NCI-H2171 (cell line): ENCODE data around the gene METTL9.
"Not testable (repeated sequence)": the region's sequence is repeated elsewhere in the genome, so short reads cannot be mapped to it uniquely, and the experiment has no call there.

ENCODE experiments used
- DNase-seq: peaks from one replicate; lab custom pipeline; 2025; lab: John Stamatoyannopoulos, UW

METTL9 gene

DNA sequence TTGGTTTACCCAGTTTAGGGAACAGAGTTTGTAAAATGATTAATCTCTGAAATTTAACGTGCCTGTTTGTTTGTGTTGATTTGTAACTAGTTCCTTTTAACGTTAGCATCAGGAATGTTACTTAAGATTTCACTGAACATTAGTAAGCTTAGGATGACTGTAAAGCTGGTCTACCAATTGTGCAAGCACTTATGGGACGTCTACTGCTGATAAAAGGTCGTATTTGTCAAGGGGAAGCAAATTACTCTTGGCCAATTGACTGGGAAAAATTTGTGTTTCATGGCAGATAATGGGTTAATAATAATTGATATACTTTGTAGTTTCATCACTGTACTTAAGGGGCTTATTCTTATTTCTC, 11.8 kb downstream of the METTL9 start:
- no peak for DNase-seq

DNA sequence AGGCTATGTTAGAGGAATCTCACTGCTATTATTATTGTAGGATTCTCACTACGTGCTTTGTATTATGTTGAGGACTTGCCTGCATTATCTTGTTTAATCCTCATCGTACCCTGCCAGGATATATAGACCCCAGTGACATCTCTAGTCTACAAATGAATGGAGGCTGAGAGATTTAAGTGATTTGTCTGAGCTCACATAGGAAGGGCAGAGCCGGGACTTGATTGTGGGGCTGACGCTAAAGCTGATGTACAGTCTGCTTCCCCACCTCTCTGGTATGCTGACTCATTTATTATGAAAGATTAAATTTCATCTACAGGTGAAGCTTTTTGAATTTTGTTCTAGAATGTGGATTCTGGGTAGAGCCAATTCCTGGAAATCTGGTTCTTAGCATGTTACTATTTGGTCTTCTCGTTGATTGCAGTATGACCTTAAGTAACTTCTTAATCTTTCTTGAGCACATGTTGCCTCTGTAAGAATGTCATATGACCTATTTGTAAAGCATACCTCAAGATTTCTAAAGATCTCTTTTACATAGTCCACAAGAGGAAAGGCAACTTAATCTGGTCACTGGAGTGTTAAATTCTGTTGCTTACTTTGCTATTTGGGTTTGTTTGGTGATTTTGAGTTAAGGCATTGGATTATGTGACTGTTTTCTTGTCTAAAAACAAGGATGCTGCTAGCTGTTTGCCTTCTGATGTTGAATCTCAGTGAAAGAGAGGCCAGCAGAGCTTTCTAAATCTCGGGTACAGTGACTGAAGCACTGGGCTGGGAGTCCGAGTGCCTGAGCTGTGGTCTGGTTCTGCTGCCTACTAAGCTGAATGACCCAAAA, 12.4 kb downstream of the METTL9 start:
- no peak for DNase-seq

DNA sequence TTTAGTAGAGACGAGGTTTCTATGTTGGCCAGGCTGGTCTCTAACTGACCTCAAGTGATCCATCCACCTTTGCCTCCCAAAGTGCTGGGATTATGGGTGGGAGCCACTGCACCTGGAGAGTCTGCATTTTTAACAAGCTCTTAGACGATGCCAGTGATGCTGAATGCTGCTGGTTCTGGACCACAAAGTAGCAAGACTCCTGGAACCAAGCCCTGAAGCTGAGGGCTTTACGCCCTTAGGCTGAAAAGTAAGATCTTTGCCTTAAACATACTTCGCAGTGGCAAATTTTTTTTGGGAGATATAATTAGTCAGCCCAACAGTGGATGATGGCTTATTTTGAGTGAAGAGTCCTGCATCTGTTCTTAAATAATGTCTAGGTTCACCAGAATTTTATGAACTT, 14.0 kb downstream of the METTL9 start:
- DNase-seq, result no peak

DNA sequence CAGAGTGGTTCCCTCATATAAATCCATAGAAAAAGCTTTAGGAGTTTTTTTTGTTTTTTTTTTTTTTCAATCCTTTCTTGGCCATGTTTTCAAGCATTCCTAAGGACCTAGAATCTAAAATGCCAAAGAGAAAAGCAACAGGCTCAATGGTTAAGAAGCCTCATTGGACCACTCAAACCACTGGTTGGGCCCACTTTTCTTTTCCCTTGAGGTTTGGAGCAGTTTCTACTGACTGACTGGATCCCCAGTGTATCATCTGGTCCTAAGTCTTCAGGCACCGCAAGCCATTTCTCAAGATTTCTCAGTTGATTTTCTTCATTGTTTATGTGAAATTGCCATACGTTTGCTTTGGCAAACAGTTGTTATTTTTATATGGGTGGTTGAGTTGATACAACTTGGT, 14.4 kb downstream of the METTL9 start:
- no peak for DNase-seq

DNA sequence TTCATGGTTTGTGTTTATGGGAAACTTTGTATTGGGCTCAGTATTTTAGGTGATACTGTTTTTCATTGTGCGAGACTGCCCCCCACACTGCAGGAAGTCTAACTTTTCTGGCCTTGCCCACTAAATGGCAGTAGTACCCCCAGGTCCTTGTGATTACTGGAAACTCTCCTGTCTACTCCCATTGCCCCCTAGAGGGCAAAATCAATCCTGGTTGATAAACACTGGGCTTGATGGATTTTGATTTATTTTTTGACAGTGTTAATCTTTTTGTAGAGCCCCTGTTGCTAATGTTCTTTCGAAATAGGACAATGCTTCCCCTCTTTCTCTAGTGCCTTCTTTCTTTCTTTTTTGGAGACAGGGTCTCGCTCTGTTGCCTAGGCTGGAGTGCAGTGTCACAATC, 15.5 kb downstream of the METTL9 start:
- no peak for DNase-seq

DNA sequence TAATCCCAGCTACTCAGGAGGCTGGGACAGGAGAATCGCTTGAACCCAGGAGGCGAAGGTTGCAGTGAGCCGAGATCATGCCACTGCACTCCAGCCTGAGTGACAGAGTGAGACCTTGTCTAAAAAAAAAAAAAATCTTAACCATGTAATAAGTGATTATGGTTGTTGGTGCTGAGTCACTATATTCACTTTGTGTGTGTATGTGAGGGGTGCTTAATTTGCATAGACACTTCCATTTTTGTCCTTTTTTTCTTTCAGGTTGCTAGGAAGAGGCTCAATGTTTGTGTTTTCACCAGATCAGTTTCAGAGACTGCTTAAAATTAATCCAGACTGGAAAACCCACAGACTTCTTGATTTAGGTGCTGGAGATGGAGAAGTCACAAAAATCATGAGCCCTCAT, 18.2 kb downstream of the METTL9 start:
- DNase-seq, result no peak

DNA sequence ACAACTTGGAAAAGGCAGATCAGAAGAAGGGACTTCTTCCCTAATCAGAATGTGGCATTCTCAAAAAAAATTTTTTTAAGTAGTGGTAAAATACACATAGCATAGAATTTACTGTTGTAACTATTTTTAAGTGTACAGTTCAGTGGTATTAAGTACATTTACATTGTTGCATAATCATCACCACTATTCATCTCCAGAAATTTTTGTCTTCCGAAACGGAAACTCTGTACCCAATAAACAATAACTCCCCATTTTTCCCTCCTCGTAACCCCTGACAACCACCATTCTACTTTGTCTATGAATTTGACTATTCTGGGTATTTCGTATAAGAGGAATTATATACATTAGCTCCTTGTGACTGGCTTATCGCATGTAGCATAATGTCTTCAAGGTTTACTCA, 18.9 kb downstream of the METTL9 start:
- no peak for DNase-seq

DNA sequence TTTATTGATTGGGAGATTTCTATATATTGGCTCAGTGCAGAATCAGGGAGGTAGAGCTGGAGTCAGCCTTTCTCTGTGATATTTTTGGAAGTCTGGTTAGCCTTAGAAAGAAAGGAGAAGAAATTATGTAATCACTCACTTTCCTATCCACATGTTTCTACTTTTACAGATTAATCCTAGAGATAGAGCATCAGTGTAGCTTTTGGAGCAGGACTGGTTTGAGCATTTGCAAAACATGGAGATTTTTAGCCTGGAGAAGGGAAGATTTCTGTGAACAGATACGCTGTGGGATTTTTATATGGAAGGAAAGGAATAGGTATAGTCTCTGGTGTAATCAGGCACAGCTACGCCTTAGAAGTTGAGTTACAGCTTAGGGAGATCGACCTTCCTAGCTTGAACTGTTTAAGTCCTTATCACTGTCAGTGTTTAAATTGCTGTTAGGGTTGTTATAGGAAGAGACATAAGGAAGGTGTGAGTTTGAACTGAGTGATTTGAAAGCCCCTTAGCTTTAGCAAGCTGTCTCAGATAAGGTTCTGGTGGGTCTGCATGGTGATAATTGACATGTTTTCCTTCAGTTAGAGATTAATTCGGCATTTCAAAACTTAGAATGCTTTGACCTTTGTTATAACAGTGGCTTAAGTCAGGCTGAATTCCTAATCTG, 20.5 kb downstream of the METTL9 start:
- DNase-seq, result no peak

DNA sequence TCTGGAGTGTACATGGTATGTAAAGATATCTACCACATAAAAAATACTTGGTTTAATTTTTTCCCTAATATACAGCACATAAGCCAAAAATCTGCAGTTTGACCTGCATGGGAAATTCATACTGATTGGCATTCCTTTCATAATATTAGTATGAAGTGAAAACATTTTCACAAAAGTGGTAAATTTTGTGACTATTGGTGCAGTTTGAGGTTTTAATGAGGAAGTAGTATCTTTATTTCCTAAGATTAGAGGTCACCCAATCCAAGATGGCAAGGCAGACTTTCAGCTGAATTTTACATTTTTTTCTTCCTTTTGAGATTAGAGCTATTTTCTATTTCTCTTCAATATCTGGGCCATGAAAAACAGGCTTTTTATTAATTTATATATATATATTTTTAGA, 21.2 kb downstream of the METTL9 start:
- DNase-seq, result no peak

DNA sequence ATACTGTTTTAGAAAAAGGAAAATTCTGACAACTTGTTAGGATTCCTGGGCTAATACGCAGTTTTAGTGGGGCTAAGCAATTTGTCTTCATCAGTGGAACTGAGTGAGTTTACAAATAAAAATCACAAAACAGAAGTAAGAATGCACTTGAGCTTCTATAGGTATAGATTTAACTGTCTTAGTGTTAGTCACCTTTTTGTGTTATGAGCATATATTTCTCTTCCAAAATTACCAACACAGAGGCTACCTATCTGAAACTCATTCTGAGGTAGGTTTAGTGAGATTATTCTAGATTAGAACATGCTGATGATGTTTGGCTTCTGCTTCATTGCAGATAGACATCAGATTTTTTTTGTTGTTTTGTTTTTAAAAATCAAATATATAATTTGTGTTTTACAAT, 23.2 kb downstream of the METTL9 start:
- DNase-seq, result no peak

DNA sequence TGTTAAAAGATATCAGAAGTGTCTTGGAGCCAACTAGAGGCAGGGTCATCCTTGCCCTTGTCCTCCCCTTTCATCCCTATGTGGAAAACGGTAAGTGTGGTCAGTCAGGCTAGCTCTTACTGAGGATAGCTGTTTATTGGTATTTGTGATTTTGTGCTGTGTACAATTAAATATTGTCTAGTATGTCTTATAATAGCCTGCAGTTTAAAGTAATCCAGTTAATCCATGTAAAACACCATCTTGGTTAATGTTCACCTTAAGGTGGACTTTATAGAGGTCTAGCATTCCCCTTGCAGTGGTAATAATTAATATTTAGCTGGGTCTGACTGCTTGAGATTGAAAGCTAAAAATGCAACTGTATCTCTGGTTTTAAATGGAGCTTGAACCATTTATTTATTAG, 25.6 kb downstream of the METTL9 start:
- DNase-seq, result no peak

DNA sequence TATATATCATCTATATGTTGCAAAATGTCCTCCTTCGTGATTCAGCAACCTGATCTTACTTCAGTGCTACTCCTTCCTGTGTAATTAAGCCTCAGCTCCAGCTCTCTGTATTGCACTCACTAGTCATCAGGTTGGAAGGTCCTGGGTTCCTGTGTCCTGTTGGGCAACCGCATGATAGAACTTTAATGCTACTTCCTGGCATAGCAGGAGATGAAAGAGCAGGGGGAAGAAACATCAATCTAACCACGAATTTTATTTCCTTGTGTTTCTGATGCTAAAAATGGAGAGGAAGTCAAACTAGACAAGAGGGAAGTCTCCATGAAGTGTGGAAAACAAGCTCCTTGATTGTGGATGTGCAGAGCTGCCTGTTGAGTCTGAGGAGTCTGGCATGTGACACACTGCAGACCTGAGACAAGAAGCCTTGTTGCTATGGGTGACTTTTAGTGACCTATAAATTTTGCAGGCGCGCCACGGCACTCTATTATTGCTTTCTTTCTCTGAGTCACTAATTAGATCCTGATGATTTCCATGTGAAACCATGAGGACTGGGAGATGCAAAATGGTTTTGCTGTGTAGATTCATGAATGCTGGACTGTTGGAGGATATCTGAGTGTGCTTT, 27.4 kb downstream of the METTL9 start:
- no peak for DNase-seq

DNA sequence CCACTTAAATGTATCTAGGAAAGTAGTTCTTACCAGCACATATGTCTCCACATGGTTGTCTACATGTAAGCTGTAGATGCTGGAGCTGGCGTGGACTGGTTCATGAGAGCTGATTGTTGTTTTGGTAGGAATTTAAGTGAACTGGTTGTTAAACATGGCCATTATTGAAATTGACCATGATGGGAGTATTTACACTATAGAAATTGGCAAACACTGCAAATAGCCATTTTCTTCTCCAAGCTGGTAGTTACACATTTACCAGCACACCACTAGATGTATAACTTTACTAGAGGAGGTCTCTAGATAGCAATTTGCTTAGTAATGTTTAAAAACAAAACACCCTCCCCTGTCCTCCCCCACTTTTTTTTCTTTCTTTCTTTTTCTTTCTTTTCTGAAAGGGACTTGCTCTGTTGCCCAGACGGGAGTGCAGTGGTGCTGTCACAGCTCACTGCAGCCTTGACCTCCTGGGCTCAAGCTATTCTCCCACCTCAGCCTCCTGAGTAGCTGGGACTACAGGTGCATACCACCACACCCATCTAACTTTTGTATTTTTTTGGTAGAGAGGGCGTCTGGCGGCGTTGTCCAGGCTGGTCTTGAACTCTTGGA, 28.8 kb downstream of the METTL9 start:
- DNase-seq, result no peak

DNA sequence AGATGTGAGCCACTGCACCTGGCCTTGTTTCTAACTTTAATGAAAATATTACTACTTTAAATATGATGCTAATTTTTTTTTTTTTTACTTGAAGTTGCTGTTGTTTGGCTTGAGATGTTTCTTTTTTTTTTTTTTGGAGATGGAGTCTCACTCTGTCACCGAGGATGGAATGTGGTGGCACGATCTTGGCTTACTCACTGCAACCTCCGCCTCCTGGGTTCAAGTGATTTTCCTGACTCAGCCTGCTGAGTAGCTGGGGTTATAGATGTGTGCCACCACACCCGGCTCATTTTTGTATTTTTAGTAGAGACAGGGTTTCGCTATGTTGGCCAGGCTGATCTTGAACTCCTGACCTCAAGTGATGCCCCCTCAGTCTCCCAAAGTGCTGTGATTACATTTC, 29.4 kb downstream of the METTL9 start:
- DNase-seq, result no peak

DNA sequence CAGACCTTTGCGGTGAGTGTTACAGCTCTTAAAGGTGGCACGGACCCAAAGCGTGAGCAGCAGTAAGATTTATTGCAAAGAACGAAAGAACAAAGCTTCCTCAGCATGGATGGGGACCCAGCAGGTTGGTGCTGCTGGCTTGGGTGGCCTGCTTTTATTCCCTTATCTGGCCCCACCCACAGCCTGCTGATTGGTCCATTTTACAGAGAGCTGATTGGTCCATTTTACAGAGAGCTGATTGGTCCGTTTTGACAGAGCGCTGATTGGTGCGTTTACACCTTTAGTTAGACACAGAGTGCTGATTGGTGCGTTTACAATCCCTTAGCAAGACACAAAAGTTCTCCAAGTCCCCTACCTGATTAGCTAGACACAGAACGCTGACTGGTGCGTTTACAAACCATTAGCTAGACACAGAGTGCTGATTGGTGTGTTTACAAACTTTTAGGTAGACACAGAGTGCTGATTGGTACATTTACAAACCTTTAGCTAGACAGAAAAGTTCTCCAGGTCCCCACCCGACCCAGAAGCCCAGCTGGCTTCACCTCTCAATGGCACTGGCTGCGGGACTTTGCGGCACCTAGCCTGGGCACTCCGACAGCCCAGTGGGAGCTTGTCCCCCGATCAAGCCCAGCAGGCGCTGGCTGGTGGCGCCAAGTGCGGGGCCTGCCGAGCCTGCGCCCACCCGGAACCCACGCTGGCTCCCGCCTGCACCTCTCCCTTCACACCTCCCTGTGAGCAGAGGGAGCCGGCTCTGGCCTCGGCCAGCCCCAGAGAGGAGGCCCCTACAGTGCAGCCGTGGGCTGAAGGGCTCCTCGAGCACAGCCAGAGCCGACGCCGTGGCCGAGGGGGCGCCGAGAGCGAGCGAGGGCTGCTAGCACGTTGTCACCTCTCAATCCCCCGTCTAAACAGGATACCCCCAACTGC, 30.5 kb downstream of the METTL9 start:
- DNase-seq, result not testable (repeated sequence)

DNA sequence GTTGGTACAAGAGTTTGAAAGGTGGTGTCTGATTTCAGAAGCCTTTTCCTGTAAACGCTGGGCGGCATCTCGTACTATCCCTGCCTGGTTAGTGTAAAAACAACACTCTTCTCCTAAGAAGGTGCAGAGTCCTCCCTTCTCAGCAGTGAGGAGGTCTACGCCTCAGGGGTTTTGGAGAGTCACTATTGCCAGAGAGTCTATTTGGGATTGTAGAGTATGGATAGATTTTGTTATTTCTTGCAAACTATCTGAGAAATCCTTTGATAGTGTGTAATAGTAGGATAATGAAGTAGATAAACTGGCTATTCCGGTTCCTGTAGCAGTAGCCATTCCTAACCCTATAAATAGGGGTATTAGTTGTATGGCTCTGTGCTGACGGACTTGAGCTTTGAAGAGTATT, 31.5 kb downstream of the METTL9 start:
- DNase-seq, result not testable (repeated sequence)

DNA sequence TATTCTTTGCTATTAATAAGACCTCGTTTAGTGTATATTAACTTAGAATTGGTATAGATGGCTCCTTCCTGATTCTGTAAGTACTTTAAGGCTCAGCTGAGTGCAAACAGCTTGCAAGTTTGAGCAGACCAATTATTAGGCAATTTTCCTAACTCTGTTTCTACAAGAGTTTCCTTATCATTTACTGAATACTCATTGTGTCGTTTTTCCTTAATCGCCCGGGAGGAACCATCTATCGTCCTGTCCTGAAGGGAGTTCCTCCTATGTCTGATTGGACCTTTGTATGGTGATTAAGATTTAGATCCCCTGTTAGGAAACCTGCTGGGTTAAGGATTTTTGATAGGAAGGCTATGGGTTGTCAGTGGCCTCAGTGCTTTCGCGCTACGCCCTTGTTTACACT, 32.0 kb downstream of the METTL9 start:
- not testable (repeated sequence) for DNase-seq

DNA sequence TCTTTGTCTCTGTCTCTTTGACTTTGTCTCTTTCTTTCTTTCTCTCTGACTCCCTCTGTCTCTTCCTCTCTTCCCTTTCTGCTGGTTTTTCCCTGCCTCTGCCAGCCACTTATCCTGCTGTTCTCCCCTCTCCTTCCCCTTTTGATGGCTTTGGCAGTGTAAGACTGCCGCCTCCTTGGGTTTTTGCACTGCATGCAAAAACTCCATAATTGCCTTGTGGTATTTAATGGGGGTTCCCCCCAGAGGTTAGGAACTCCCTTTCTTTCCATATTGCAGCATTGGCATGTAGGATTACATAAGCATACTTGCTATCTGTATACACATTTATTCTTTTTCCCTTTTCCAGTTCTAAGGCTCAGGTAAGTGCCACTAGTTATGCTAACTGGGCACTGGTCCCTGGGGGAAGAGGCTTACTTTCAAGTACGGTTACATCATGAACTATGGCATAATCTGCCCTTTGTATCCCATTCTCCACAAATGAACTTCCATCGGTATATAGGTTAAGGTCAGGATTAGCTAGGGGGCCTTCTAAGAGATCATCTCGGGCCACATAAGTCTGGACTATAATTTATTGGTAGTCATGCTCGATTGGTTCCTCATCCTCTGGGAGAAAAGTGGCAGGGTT, 32.7 kb downstream of the METTL9 start:
- not testable (repeated sequence) for DNase-seq

DNA sequence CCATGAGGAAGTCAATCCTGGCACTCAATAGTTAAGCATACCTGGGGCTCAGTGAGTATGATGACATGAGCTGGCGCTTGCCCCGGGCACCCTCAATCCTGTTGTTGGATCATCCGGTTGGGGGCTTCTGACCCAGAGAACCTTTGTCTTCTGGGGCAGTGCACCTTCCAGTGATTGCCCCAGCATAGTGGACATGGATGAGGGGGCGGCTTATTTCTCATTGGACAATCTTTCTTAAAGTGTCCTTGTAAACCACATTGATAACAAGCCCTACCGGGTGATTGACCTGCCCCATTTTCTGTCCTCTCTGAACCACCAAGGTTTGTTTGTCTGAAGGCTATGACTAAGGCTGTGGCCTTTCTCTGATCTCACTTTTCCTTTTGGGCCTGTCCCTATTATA, 34.8 kb downstream of the METTL9 start:
- DNase-seq, result no peak

DNA sequence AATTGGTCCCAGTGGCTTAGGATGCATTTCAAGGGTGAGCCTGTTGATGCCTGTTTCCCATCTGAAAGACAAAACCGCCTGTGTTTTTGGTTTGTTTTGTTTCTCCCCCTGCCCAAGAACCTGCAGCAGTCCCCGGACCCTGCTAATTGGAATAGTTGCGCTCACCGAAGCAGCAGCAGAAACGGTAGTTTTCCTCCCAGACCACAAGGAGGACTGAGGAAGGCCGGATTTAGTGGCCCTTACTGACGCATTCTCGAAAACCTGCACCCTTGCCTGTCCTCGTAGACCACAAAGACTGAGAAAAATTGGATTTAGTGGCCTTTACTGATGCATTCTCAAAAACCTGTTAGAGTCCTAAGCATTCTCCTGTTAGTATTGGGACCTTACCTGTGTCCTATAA, 36.3 kb downstream of the METTL9 start:
- not testable (repeated sequence) for DNase-seq
